H1 (cell line): ENCODE results near the gene AHI1. TPM values are rescaled to one million over a fixed set of nuclear protein-coding genes. Genes with fewer than 3 reads are reported as not detected.

ENCODE experiments used
- BCL11A ChIP-seq, 2 experiments: IDR thresholded peaks; one replicate each; pipeline ENCODE4 v1.6.1; 2011; ENCODE audit warnings: low read depth in 2 of 2, low read length in 2 of 2, mild to moderate bottlenecking in 2 of 2
- BRCA1 ChIP-seq: IDR thresholded peaks from 2 replicates; pipeline ENCODE4 v1.6.1; 2012; ENCODE audit warnings: low read depth, low read length, improper control_type of control experiment
- EZH2 ChIP-seq: fragments of 200-600 bp; sonication (generic); IDR thresholded peaks from 2 replicates; pipeline ENCODE4 v1.7.1; 2012; ENCODE audit warnings: low read depth, mild to moderate bottlenecking, moderate library complexity, low read length, inconsistent platforms; ENCODE audit not compliant: severe bottlenecking
- FOSL1 ChIP-seq: IDR thresholded peaks from 2 replicates; pipeline ENCODE4 v1.6.1; 2011; ENCODE audit warnings: mild to moderate bottlenecking, low read depth, low read length, moderate library complexity; ENCODE audit not compliant: insufficient read depth
- GABPA ChIP-seq: IDR thresholded peaks from 2 replicates; pipeline ENCODE4 v1.6.1; 2011; ENCODE audit warnings: mild to moderate bottlenecking, low read length, moderate library complexity, borderline replicate concordance; ENCODE audit not compliant: insufficient read depth
- HDAC6 ChIP-seq: IDR thresholded peaks from one replicate; pipeline ENCODE4 v1.7.1; 2012; ENCODE audit warnings: low read depth, mild to moderate bottlenecking, inconsistent platforms, low read length, moderate library complexity
- JUND ChIP-seq: IDR thresholded peaks from 2 replicates; pipeline ENCODE4 v1.6.1; 2011; ENCODE audit warnings: mild to moderate bottlenecking, improper control_type of control experiment, low read length
- KDM4A ChIP-seq: IDR thresholded peaks from one replicate; pipeline ENCODE4 v1.7.1; 2012; ENCODE audit warnings: low read depth, mild to moderate bottlenecking, moderate library complexity, low read length, inconsistent platforms; ENCODE audit not compliant: severe bottlenecking
- MAFK ChIP-seq: IDR thresholded peaks from 2 replicates; pipeline ENCODE4 v1.6.1; 2012; ENCODE audit warnings: low read depth, mild to moderate bottlenecking, improper control_type of control experiment, low read length
- NANOG ChIP-seq: IDR thresholded peaks from 2 replicates; pipeline ENCODE4 v1.6.1; 2011; ENCODE audit warnings: low read length, low read depth, mild to moderate bottlenecking, inconsistent platforms; ENCODE audit not compliant: insufficient read depth, poor library complexity, severe bottlenecking
- POLR2A ChIP-seq, 2 experiments: IDR thresholded peaks; 1 replicate in 1 of 2; 2 replicates in 1 of 2; pipeline ENCODE4 v1.6.1; 2011; ENCODE audit warnings: low read depth in 2 of 2, low read length in 2 of 2, mild to moderate bottlenecking in 2 of 2; ENCODE audit errors: control extremely low read depth in 1 of 2
- POLR2AphosphoS5 ChIP-seq: IDR thresholded peaks from 2 replicates; pipeline ENCODE4 v1.6.1; 2011; ENCODE audit warnings: low read depth, low read length
- RBBP5 ChIP-seq: IDR thresholded peaks from 2 replicates; pipeline ENCODE4 v1.7.1; 2012; ENCODE audit warnings: low read depth, mild to moderate bottlenecking, inconsistent platforms, low read length, moderate library complexity, borderline replicate concordance
- RNF2 ChIP-seq: fragments of 200-900, 300-1000 bp; sonication (generic); IDR thresholded peaks from 2 replicates; pipeline ENCODE4 v1.7.1; 2016; ENCODE audit warnings: borderline replicate concordance, low read depth, mild to moderate bottlenecking, antibody characterized with exemption, low read length; ENCODE audit not compliant: poor library complexity, severe bottlenecking; ENCODE audit errors: missing control alignments
- SAP30 ChIP-seq: fragments of 300-600 bp; sonication (generic); IDR thresholded peaks from 2 replicates; pipeline ENCODE4 v1.7.1; 2012; ENCODE audit warnings: low read length, moderate library complexity, mild to moderate bottlenecking, inconsistent platforms; ENCODE audit not compliant: insufficient read depth, insufficient replicate concordance
- SIRT6 ChIP-seq: IDR thresholded peaks from one replicate; pipeline ENCODE4 v1.7.1; 2012; ENCODE audit warnings: low read length, inconsistent platforms
- SIX5 ChIP-seq: IDR thresholded peaks from 2 replicates; pipeline ENCODE4 v1.6.1; 2011; ENCODE audit warnings: mild to moderate bottlenecking, low read depth, low read length
- SP1 ChIP-seq: IDR thresholded peaks from 2 replicates; pipeline ENCODE4 v1.6.1; 2011; ENCODE audit warnings: low read depth, low read length
- SP2 ChIP-seq: IDR thresholded peaks from 2 replicates; pipeline ENCODE4 v1.6.1; 2012; ENCODE audit warnings: mild to moderate bottlenecking, low read length, inconsistent platforms
- SP4 ChIP-seq: IDR thresholded peaks from 2 replicates; pipeline ENCODE4 v1.6.1; 2012; ENCODE audit warnings: low read length, inconsistent platforms
- SRF ChIP-seq: IDR thresholded peaks from 2 replicates; pipeline ENCODE4 v1.6.1; 2011; ENCODE audit warnings: mild to moderate bottlenecking, low read depth, low read length, moderate library complexity
- SUZ12 ChIP-seq: fragments of 200-600 bp; sonication (generic); IDR thresholded peaks from 2 replicates; pipeline ENCODE4 v1.6.1; 2012; ENCODE audit warnings: mild to moderate bottlenecking, inconsistent platforms, low read length, moderate library complexity, mixed read lengths
- TAF7 ChIP-seq: optimal IDR thresholded peaks from 2 replicates; pipeline ENCODE3; 2011; ENCODE audit warnings: low read depth, mild to moderate bottlenecking, inconsistent platforms, low read length, moderate library complexity, borderline replicate concordance
- TCF12 ChIP-seq: IDR thresholded peaks from 2 replicates; pipeline ENCODE4 v1.6.1; 2011; ENCODE audit warnings: low read depth, mild to moderate bottlenecking, low read length
- YY1 ChIP-seq: IDR thresholded peaks from 2 replicates; pipeline ENCODE4 v1.6.1; 2011; ENCODE audit warnings: low read depth, mild to moderate bottlenecking, low read length
- polyA plus RNA-seq, 7 experiments: library from polyadenylated mRNA; depleted of rRNA in 3 of 7; stranded (reverse) in 5 of 7; unstranded in 2 of 7; fragments of >200 nt in 5 of 7; fragments of 200-250 nt in 2 of 7; gene quantifications; 1 replicate in 5 of 7; 2 replicates in 1 of 7; 4 replicates in 1 of 7; pipeline versions ENCODE4 v1.2.1 to v1.2.3, GENCODE V29; 2011 to 2013; ENCODE audit warnings: missing spikeins in 2 of 7, mixed read lengths in 2 of 7
- total RNA-seq: library from RNA; stranded (reverse); fragmentation: NEBNext Ultra II Directional; extraction: Animal tissue kit (Norgen Biotek cat#: 25700); gene quantifications from 2 replicates; pipeline ENCODE4 v1.2.1, GENCODE V29; 2021

The AHI1 gene
- total and polyA plus RNA-seq, 2 of the 8 experiments (the other 6 are each of a cell fraction or from before 2014, with no cell fraction given), result 4.2 to 19.6 TPM

GRCh38 chr6:135270676-135271536 lies 226.6 kb downstream of the AHI1 start (continued):
- TF ChIP-seq RNF2 (no peak), KDM4A (no peak), SP2 (no peak), NANOG (peak; percentile 47), TCF12 (peak; percentile 99), JUND (no peak), GABPA (no peak), EZH2 (no peak), HDAC6 (no peak), SUZ12 (no peak), TAF7 (peak; percentile 7), SAP30 (no peak), POLR2A (IDR thresholded peaks at IDR 0.05; ENCODE audit: control extremely low read depth in 1 of 2, low read depth in 2 of 2, low read length in 2 of 2) (peak; percentile 75 to 79; a peak in 2 of 3 replicates), POLR2AphosphoS5 (peak; percentile 79), YY1 (peak; percentile 69; the same call in 1 of the 2 replicates), SP4 (no peak), SIRT6 (no peak), MAFK (no peak), FOSL1 (no peak), SP1 (peak; percentile 83), SIX5 (no peak), BCL11A (IDR thresholded peaks at IDR 0.05; ENCODE audit: low read depth in 2 of 2, low read length in 2 of 2) (peak; percentile 22 to 64), RBBP5 (peak; percentile 92), BRCA1 (no peak), SRF (no peak)
